Karpas-422 (cell line): ENCODE data around the gene PTPRCAP. TPM values are rescaled to one million over a fixed set of nuclear protein-coding genes. Genes with fewer than 3 reads are reported as not detected.

Experiments used
- DNase-seq: peaks from one replicate; pipeline ENCODE4 v3.0.0-alpha.2; 2015
- H2AFZ ChIP-seq: fragments of 200-600 bp; sonication (generic); 2 replicates; pipeline ENCODE4 v1.6.1; 2014; ENCODE audit warnings: antibody characterized with exemption, low read length, mixed read lengths
- H3K27ac ChIP-seq: fragments of 200-600 bp; sonication (generic); 2 replicates; pipeline ENCODE4 v1.5.1; 2014; ENCODE audit warnings: mild to moderate bottlenecking, low read length, moderate library complexity
- H3K27me3 ChIP-seq: fragments of 200-600 bp; sonication (generic); 2 replicates; pipeline ENCODE4 v1.6.1; 2014; ENCODE audit warnings: low read length, mixed read lengths
- H3K36me3 ChIP-seq: fragments of 200-600 bp; sonication (generic); 2 replicates; pipeline ENCODE4 v1.6.1; 2014; ENCODE audit warnings: low read length, mixed read lengths; ENCODE audit not compliant: insufficient read depth
- H3K4me1 ChIP-seq: fragments of 200-600 bp; sonication (generic); 2 replicates; pipeline ENCODE4 v1.6.1; 2014; ENCODE audit warnings: mild to moderate bottlenecking, low read length, mixed read lengths
- H3K4me2 ChIP-seq: fragments of 200-600 bp; sonication (generic); 2 replicates; pipeline ENCODE4 v1.6.1; 2014; ENCODE audit warnings: low read length, low read depth, mild to moderate bottlenecking; ENCODE audit not compliant: poor library complexity, severe bottlenecking
- H3K4me3 ChIP-seq: fragments of 200-600 bp; sonication (generic); 2 replicates; pipeline ENCODE4 v1.5.1; 2014; ENCODE audit warnings: mild to moderate bottlenecking, antibody characterized with exemption, low read length, mixed read lengths
- H3K79me2 ChIP-seq: fragments of 200-600 bp; sonication (generic); 2 replicates; pipeline ENCODE4 v1.6.1; 2014; ENCODE audit warnings: mild to moderate bottlenecking, low read length, mixed read lengths
- H3K9ac ChIP-seq: fragments of 200-600 bp; sonication (generic); 2 replicates; pipeline ENCODE4 v1.6.0; 2014; ENCODE audit warnings: low read length
- H3K9me2 ChIP-seq: fragments of 200-600 bp; sonication (generic), shearing (Covaris generic); replicated peaks from 2 replicates; pipeline ENCODE4 v1.6.0; 2014; ENCODE audit warnings: mild to moderate bottlenecking, low read length, moderate library complexity; ENCODE audit not compliant: insufficient read depth
- H3K9me3 ChIP-seq: fragments of 300-700, 200-600 bp; sonication (generic); 2 replicates; pipeline ENCODE4 v1.6.1; 2014; ENCODE audit warnings: low read length, mixed read lengths
- H4K20me1 ChIP-seq: fragments of 200-600 bp; sonication (generic); 2 replicates; pipeline ENCODE4 v1.6.1; 2014; ENCODE audit warnings: mild to moderate bottlenecking, antibody characterized with exemption, low read length, low read depth; ENCODE audit not compliant: insufficient read depth
- small RNA-seq: library from RNA; depleted of rRNA; stranded (forward); fragments of <200 nt; gene quantifications from one replicate; pipeline ENCODE3, GENCODE V24; 2014
- total RNA-seq: library from RNA; depleted of rRNA; stranded (reverse); fragments of >200 nt; shearing (Covaris generic); gene quantifications from 2 replicates; pipeline ENCODE4 v1.2.3, GENCODE V29; 2014; ENCODE audit warnings: low replicate concordance; rRNA removed

PTPRCAP gene
- total RNA-seq, 1 experiment from 2014 or later: 161 TPM

DNA sequence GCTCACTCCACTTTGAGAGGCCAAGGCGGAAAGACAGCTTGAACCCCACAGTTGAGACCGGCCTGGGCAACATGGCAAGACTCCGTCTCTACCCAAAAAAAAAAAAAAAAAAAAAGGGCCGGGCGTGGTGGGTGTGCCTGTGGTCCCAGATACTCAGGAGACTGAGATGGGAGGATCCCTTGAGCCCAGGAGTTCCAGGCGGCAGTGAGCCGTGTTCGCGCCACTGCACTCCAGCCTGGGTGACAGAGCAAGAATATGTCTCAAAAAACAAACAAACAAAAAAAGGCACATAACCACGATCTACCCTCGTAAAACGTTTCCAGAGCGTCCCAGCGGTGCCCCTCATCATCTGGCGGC lies 46.6 kb downstream of the PTPRCAP start:
- peak overlapping the region; percentile 97 for H3K4me2 ChIP-seq
- H3K79me2 ChIP-seq: peaks cover 13% of the 10 kb centered on the region
- no peak overlapping the region for H2AFZ ChIP-seq

DNA sequence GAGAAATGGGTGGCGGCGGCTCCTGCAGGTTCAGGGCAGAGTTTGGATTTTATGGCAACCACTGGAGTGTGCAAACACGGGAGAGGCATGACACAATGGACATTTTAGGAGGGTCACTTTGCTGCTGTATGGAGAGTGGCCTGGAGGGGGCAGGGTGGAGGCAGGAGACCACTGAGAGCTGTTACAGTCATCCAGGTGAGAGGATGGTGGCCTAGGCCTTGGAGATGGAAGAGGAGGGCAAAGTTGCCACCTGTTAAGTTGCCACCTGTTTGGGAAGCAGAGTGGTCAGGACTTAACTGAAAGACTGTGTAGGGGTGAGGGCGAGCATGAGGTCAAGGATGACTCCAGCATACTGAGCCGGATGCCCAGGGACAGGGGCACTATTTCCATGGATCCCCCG lies 48.0 kb downstream of the PTPRCAP start:
- H3K9ac ChIP-seq: no peak overlapping the region
- peak; percentile 76 for DNase-seq
- no peaks in the 10 kb centered on the region for H3K27me3 ChIP-seq

More for the DNA sequence above, 46.6 kb downstream of the PTPRCAP start:
- peaks cover 8% of the 10 kb centered on the region; the same call in 1 of the 2 replicates for H3K36me3 ChIP-seq
- H4K20me1 ChIP-seq: peaks cover 9% of the 10 kb centered on the region; the same call in 1 of the 2 replicates
- no peaks in the 10 kb centered on the region for H3K9me3 ChIP-seq
- peak overlapping the region; percentile 86 for H3K4me3 ChIP-seq
- peak overlapping the region; percentile 87 for H3K9ac ChIP-seq
- no peaks in the 10 kb centered on the region for H3K9me2 ChIP-seq
- DNase-seq: no peak
- no peaks in the 10 kb centered on the region for H3K27me3 ChIP-seq
- peaks cover 34% of the 10 kb centered on the region for H3K4me1 ChIP-seq
- no peak overlapping the region for H3K27ac ChIP-seq

DNA sequence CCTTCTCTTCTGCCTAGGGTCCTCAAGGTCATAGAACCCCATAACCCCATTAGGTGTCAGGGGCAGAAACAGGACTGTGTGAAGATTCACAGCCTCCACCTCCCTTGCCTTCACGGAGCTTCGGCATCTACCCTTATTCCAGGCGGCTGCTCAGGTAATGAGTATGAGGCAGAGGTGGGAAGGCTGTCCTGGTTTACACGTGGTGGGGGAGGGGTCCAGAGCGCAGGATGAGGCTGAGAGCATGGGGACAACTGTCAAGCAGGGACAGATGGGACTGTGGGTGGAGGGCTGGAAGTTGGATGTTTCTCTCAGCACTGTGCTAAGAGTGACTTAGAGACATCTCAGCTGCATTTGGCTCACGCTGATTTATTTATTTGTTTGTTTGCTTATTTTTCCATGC lies 50.0 kb downstream of the PTPRCAP start:
- Histone ChIP-seq H3K9me2 (no peaks in the 10 kb centered on the region), H3K36me3 (no peaks in the 10 kb centered on the region), H3K79me2 (peaks cover 10% of the 10 kb centered on the region), H2AFZ (no peak overlapping the region), H3K27me3 (no peaks in the 10 kb centered on the region), H4K20me1 (0 out of 2 replicates have a peak, but pooled peaks cover 7% of the 10 kb centered on the region), H3K4me1 (peaks cover 17% of the 10 kb centered on the region), H3K9ac (no peak overlapping the region), H3K4me3 (no peak overlapping the region), H3K4me2 (no peak overlapping the region), H3K27ac (no peak overlapping the region), H3K9me3 (no peaks in the 10 kb centered on the region)
- DNase-seq: no peak

More for the DNA sequence above, 48.0 kb downstream of the PTPRCAP start:
- no peak overlapping the region for H3K27ac ChIP-seq
- peaks cover 34% of the 10 kb centered on the region for H3K4me1 ChIP-seq
- peaks cover 13% of the 10 kb centered on the region for H3K79me2 ChIP-seq
- H3K9me3 ChIP-seq: no peaks in the 10 kb centered on the region
- H3K4me2 ChIP-seq: no peak overlapping the region
- no peak overlapping the region for H2AFZ ChIP-seq
- H3K9me2 ChIP-seq: no peaks in the 10 kb centered on the region
- H3K4me3 ChIP-seq: no peak overlapping the region
- H4K20me1 ChIP-seq: peaks cover 9% of the 10 kb centered on the region; the same call in 1 of the 2 replicates
- no peaks in the 10 kb centered on the region for H3K36me3 ChIP-seq

DNA sequence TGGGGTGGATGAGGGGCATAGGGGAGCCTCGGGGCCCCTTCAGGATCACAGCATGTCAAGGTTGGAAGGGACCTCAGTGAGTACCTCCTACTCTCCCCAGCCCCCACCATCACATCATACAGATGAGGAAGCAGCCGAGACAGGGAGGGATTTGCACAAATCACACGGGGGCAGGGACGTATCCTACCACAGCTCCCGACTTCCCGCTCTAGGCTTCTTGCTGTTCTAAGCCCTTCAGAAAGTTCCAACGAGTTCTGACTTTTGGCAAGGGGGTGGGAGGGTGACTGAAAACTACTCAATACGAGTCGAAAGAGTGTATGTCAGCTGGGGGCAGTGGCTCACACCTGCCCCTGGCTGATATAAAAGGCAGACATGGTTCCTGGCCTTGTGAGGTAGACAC lies 50.4 kb downstream of the PTPRCAP start:
- H3K27ac ChIP-seq: no peak overlapping the region
- H3K9ac ChIP-seq: no peak overlapping the region
- no peak overlapping the region for H2AFZ ChIP-seq
- no peaks in the 10 kb centered on the region for H3K36me3 ChIP-seq
- no peak overlapping the region for H3K4me3 ChIP-seq
- no peaks in the 10 kb centered on the region for H3K9me3 ChIP-seq
- DNase-seq: peak; percentile 48
- H3K9me2 ChIP-seq: no peaks in the 10 kb centered on the region
- no peak overlapping the region for H3K4me2 ChIP-seq
- H3K27me3 ChIP-seq: no peaks in the 10 kb centered on the region
- H3K4me1 ChIP-seq: peaks cover 19% of the 10 kb centered on the region
- H3K79me2 ChIP-seq: peaks cover 6% of the 10 kb centered on the region
- H4K20me1 ChIP-seq: 0 out of 2 replicates have a peak, but pooled peaks cover 3% of the 10 kb centered on the region

Small RNAs within 50 kb of the gene (small RNA-seq; reads per million reads assigned to genes)
- gene RNU6-1238P: not detected

Other genes with a start within 250 kb of the PTPRCAP start
- 94.7 and 190 TPM in 2 replicates for gene GRK2, start 171.2 kb downstream of the PTPRCAP start, total RNA-seq
- 31.3 and 91.8 TPM in 2 replicates for gene ANKRD13D, start 148.4 kb downstream of the PTPRCAP start, total RNA-seq
- 0.61 and 0.82 TPM in 2 replicates for gene SSH3, start 134.2 kb downstream of the PTPRCAP start, total RNA-seq
- 362 and 684 TPM in 2 replicates for gene POLD4, start 84.1 kb downstream of the PTPRCAP start, total RNA-seq
- 6.4 and 13.9 TPM in 2 replicates for gene CLCF1, start 64.1 kb downstream of the PTPRCAP start, total RNA-seq
- 14.8 and 19.2 TPM in 2 replicates for gene RAD9A, start 45.7 kb downstream of the PTPRCAP start, total RNA-seq
- 218 and 332 TPM in 2 replicates for gene PPP1CA, start 35.8 kb downstream of the PTPRCAP start, total RNA-seq
- 52.4 and 122 TPM in 2 replicates for gene TBC1D10C, start 33.6 kb downstream of the PTPRCAP start, total RNA-seq
- 0.18 TPM in 1 of 2 replicates, not detected in the other for gene CARNS1, start 22.0 kb downstream of the PTPRCAP start, total RNA-seq
- 48.9 and 83.6 TPM in 2 replicates for gene RPS6KB2, start 9.2 kb downstream of the PTPRCAP start, total RNA-seq
- 15.5 and 40.6 TPM in 2 replicates for gene CORO1B, start 5.8 kb upstream of the PTPRCAP start, total RNA-seq
- gene GPR152, start 15.0 kb upstream of the PTPRCAP start, total RNA-seq: not detected in 2 replicates
- 0.29 TPM in 1 of 2 replicates, not detected in the other for gene CABP4, start 17.7 kb upstream of the PTPRCAP start, total RNA-seq
- gene TMEM134, start 31.6 kb upstream of the PTPRCAP start, total RNA-seq: 69.7 and 99.7 TPM in 2 replicates
- 51.8 and 119 TPM in 2 replicates for gene AIP, start 45.3 kb upstream of the PTPRCAP start, total RNA-seq
- gene PITPNM1, start 67.7 kb upstream of the PTPRCAP start, total RNA-seq: 79.6 and 149 TPM in 2 replicates
- gene CDK2AP2, start 70.5 kb upstream of the PTPRCAP start, total RNA-seq: 91.5 and 106 TPM in 2 replicates
- gene CABP2, start 85.8 kb upstream of the PTPRCAP start, total RNA-seq: not detected in 2 replicates
- 1,085 and 1,200 TPM in 2 replicates for gene GSTP1, start 146.1 kb upstream of the PTPRCAP start, total RNA-seq
- 145 and 304 TPM in 2 replicates for gene NDUFV1, start 169.3 kb upstream of the PTPRCAP start, total RNA-seq
- gene NUDT8, start 192.3 kb upstream of the PTPRCAP start, total RNA-seq: 10.4 and 35.4 TPM in 2 replicates
- not detected in 2 replicates for gene TBX10, start 202.1 kb upstream of the PTPRCAP start, total RNA-seq
- 0.89 and 2.2 TPM in 2 replicates for gene ACY3, start 213.0 kb upstream of the PTPRCAP start, total RNA-seq
- gene ALDH3B2, start 236.9 kb upstream of the PTPRCAP start, total RNA-seq: 1.6 and 1.8 TPM in 2 replicates